Melanocyte of skin (primary cell): ENCODE results near the gene HSPB9. TPM values are rescaled to one million over a fixed set of nuclear protein-coding genes. Genes with fewer than 3 reads are reported as not detected.

Experiments used
- total RNA-seq, 2 donors: library from RNA; depleted of rRNA; stranded (reverse); fragments of >200 nt; gene quantifications; 2 replicates each; pipeline ENCODE4 v1.2.3, GENCODE V29; 2012

The HSPB9 gene, protein sequence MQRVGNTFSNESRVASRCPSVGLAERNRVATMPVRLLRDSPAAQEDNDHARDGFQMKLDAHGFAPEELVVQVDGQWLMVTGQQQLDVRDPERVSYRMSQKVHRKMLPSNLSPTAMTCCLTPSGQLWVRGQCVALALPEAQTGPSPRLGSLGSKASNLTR
- total RNA-seq = under 1 TPM in 1 of 2 donors, not detected in 1; under 0.01 TPM

DNA sequence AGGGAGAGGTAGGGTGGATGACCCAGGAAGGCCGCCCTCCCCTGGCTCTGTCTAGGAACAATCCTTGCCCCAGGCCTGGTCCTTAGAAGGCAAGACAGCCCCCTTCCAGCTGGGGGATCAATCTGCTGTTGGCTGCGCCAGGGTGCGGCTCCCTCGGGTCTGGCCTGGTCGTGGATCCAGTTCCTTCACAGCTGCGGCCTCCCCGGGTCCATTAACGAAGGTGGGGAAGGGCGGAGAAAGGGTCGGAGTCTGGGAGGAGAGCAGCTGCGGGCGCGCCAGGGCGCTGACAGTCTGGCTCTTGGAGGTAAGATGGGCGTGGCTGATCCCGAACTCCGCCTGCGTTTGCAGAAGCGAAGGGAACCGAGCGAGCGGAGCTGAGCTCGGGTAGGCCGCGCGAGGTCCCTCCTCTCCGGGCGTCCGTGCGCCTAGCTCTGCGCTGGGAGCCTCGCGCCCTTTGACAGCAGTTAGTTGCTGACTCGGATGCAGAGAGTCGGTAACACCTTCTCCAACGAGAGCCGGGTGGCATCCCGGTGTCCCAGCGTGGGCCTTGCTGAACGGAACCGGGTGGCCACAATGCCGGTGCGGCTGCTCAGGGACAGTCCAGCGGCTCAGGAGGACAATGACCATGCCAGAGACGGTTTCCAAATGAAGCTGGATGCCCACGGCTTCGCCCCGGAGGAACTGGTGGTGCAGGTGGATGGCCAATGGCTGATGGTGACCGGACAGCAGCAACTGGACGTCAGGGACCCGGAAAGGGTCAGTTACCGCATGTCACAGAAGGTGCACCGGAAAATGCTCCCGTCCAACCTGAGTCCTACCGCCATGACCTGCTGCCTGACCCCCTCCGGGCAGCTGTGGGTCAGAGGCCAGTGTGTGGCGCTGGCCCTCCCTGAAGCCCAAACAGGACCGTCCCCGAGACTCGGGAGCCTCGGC lies at the start of gene HSPB9:
Gene HSPB9, plus strand, starts transcription at position 434 of the 933 bp plus-strand sequence. Its CDS starts 47 bp downstream, at position 481.

DNA sequence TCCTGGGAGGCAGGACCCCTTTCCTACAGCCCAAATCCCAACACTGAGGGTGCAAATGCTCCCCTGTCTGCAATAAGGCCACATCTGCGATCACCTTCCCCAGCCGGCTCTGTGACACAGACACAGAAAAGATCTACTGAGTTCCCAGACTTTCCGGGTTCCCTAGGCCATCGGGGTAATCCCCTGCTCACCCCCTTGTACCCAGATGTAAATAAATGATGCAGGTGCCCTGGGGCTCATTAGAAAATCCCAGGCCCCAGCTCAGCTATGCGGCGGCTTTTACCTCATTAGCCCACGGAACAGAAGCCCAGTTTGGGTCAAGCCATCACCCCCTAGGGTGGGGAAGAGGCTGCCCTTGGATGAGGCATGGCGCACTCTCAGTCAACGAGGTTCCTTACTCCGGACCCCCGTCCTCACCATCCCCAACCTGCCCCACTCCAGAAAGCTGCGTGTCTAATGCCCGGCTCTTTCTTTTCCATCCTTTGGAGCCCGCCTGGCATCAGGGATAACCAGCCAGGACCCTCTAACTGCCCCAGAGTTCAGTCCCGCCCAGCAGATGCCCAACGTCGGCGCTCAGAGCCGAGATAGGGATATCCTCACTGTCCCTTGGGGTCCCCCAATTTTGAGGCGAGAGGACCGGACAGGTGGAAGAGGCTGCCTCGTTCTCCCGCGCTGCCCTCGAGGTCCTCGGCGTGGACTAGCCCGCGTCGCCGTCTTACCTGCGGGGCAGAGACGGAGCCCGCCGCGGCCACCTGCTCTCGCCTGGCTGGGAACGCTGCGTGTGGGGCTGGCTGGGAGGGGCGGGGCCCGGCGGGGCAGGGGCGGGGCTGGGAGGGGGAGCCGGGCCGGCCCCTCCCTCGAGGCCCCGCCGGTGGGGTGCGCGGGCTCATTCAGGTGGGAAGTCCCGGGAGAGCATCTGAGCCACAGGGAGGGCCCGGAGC lies 24.6 kb upstream of the HSPB9 start, which contains the start of gene ZNF385C:
Gene ZNF385C, minus strand, starts transcription at position 783 of the 941 bp plus-strand sequence. CDS start 35,417 bp downstream, outside the sequence.

DNA sequence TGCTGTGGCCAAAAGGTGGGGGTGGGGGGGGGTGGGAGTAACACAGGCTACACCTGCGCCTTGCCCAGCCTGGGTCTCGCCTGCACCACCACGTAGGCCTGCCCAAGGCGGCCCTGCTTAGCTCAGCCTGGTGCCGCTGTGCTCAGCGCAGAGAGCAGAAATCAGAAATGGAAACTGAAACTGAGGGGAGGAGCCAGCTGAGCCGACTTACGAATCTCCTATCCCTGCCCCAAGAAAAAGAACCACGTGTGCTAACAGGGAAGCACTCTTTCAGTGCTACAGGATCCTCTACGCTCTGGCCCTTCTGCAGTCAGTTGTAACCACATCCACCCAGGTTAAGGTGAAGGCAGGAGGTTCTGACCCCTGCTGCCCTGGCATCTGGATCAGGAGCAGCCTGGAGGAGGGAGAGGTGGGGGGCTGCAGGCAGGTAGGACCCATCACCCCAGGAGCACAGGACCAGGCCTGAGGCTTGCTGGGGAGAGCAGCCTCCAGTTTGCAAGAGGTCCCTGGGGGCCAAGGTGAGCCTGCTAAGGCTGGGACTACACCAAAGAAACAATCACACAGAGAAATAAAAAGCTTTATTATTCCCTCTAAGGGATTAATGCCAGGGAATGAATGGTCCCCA lies 9.9 kb upstream of the HSPB9 start, which contains the start of gene DHX58:
Gene DHX58, minus strand, starts transcription at position 163 of the 625 bp plus-strand sequence. CDS start 822 bp downstream, outside the sequence.

GRCh38 chr17:42120770-42121769 lies 1.5 kb upstream of the HSPB9 start, which contains the start of gene KAT2A:
TSS of gene KAT2A (minus strand) at chr17:42121367. CDS start at chr17:42121304, 63 bp downstream.

Other genes starting within 250 kb of the HSPB9 start
- gene ACLY, start 203.9 kb upstream of the HSPB9 start, total RNA-seq = 100 to 1,000 TPM; 219 to 239 TPM
- under 1 TPM; 0.67 to 0.69 TPM for gene ODAD4, start 192.2 kb upstream of the HSPB9 start, total RNA-seq
- 100 to 1,000 TPM; 226 to 268 TPM for gene CNP, start 156.0 kb upstream of the HSPB9 start, total RNA-seq
- gene DNAJC7, start 105.4 kb upstream of the HSPB9 start, total RNA-seq = 10 to 100 TPM; 52.7 to 74.3 TPM
- 10 to 100 TPM; 25.8 to 33.6 TPM for gene NKIRAS2, start 102.7 kb upstream of the HSPB9 start, total RNA-seq
- under 1 TPM; under 0.01 to 0.34 TPM for gene C17orf113, start 72.2 kb upstream of the HSPB9 start, total RNA-seq
- gene ZNF385C, start 24.3 kb upstream of the HSPB9 start, total RNA-seq = not detected
- 100 to 1,000 TPM in 1 of 2 donors, 10 to 100 TPM in 1; 86.9 to 121 TPM for gene DHX58, start 10.1 kb upstream of the HSPB9 start, total RNA-seq
- 10 to 100 TPM; 16.2 to 17.3 TPM for gene KAT2A, start 1.4 kb upstream of the HSPB9 start, total RNA-seq
- gene RAB5C, start 32.2 kb downstream of the HSPB9 start, total RNA-seq = 100 to 1,000 TPM; 140 to 227 TPM
- gene KCNH4, start 58.3 kb downstream of the HSPB9 start, total RNA-seq = not detected
- not detected for gene HCRT, start 62.6 kb downstream of the HSPB9 start, total RNA-seq
- gene GHDC, start 71.7 kb downstream of the HSPB9 start, total RNA-seq = 10 to 100 TPM; 28.2 to 30.6 TPM
- 10 to 100 TPM; 18.6 to 25.3 TPM for gene STAT5B, start 153.6 kb downstream of the HSPB9 start, total RNA-seq
- gene STAT5A, start 165.7 kb downstream of the HSPB9 start, total RNA-seq = 10 to 100 TPM; 52.0 to 64.6 TPM